Right atrium auricular region (tissue), 2 donors: Measurements from ENCODE around the gene ABCF3. TPM values are rescaled to one million over a fixed set of nuclear protein-coding genes. Genes with fewer than 3 reads are reported as not detected.

ENCODE experiments used
- DNase-seq: peaks from one replicate; pipeline ENCODE4 v3.0.0-alpha.2; 2019; ENCODE audit warnings: low spot score
- H3K27ac ChIP-seq, 2 donors: fragments of 200-600 bp; sonication (generic); 1 replicate in 1 of 2; 2 replicates in 1 of 2; pipeline ENCODE4 v1.5.1; 2016 to 2019
- H3K27me3 ChIP-seq, 2 donors: fragments of 200-600 bp; sonication (generic); one replicate each; pipeline versions ENCODE4 v1.5.1 to v1.6.0; 2017 to 2019
- H3K36me3 ChIP-seq: fragments of 200-600 bp; sonication (generic); one replicate; pipeline ENCODE4 v1.5.1; 2016
- H3K4me1 ChIP-seq, 2 donors: fragments of 200-600 bp; sonication (generic); one replicate each; pipeline versions ENCODE4 v1.5.1 to v1.6.0; 2017 to 2019
- H3K4me3 ChIP-seq, 2 donors: fragments of 200-600 bp; sonication (generic); 1 replicate in 1 of 2; 2 replicates in 1 of 2; pipeline ENCODE4 v1.5.1; 2017 to 2019; ENCODE audit warnings: mild to moderate bottlenecking in 1 of 2, moderate library complexity in 1 of 2
- H3K9me3 ChIP-seq, 2 donors: fragments of 200-600 bp; sonication (generic); one replicate each; pipeline ENCODE4 v1.5.1; 2019
- CTCF ChIP-seq, 2 donors: fragments of 200-600 bp; sonication (generic); IDR thresholded peaks; one replicate each; pipeline ENCODE4 v1.5.1; 2019; ENCODE audit warnings: antibody characterized with exemption in 2 of 2
- total RNA-seq, 2 donors: library from RNA; depleted of rRNA; stranded (reverse); fragments of >200 nt; gene quantifications; one replicate each; pipeline ENCODE4 v1.1.0, GENCODE V29; 2016

The ABCF3 gene
- total RNA-seq, 2 donors from 2014 or later: 42.8 to 47.9 TPM

DNA sequence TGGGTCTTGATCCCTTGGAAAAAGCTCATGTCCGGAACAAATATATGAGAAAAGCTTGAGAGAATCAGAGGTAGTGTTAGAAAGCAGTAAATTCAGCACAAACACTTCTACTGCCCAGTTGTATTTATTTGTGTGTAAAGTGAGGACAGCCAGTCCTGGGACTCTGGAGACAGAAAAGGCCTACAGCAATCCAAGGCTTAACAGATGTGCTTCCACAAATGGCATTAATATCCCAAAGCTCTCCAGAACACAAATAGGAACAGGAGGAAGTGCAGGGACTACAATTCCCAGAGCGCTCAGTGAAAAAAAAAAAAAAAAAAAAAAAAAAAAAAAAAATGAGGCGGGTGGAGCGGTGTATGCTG, 11.7 kb upstream of the ABCF3 start:
- peaks cover 0 to 42% of the 10 kb centered on the region in 2 donors for H3K4me1 ChIP-seq
- no peak for DNase-seq
- H3K4me3 ChIP-seq: no peak overlapping the region
- no peaks in the 10 kb centered on the region for H3K9me3 ChIP-seq
- no peak for TF ChIP-seq CTCF (IDR thresholded peaks at IDR 0.05)
- H3K36me3 ChIP-seq: peaks cover 53% of the 10 kb centered on the region
- no peaks in the 10 kb centered on the region for H3K27me3 ChIP-seq
- H3K27ac ChIP-seq: peak overlapping the region; percentile 26 to 49

DNA sequence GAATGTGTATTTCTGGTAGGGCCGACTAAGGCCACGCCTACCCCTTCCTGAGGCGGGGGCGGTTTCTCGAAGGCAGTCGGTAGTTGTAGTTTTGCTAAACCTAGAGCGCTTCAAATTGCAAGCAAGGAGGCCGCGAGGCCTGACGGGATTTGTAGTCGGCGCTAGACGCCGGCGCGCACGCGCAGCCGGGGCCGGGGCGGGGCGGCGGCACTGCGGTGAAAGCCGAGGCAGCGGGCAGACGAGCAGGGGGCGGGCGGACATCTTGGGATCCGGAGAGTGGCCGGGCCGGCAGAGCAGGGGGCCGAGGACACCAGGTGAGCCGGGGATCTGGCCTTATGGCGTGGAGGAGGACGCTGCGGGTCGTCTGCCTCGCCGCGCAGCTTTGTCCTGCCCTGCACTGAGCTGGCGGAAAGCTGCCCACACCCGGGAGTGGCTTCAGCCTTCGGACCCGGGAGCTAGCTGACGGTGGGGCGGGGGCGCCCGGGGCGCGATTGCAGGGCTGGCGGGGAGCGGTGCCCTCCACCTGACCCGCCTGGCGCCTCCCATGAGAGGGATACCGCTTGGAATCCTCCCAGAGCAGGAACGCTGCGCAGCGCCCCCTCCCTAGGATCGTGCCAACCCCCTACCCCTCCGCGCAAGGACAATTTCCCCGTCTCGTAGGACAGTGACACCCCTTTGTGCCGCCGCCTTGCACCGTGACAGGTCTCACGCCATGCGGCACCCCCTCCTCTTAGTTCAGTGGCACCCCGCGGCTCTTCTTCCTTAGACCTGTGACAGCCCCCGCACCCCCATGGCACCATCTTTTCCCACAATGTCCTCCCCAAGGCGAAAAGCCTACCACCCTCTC, 11.1 kb upstream of the ABCF3 start, which contains the start of gene AP2M1:
Gene AP2M1, plus strand, starts transcription at position 210 of the 847 bp plus-strand sequence. CDS start 2,139 bp downstream, outside the sequence.
- Histone ChIP-seq H3K4me3 (peak within 1 kb of the TSS; percentile 99 to 100), H3K27ac (peak within 1 kb of the TSS; percentile 97 to 99), H3K9me3 (no peaks in the 10 kb centered on the region), H3K36me3 (peaks cover 53% of the 10 kb centered on the region), H3K27me3 (no peaks in the 10 kb centered on the region), H3K4me1 (peaks cover 0 to 42% of the 10 kb centered on the region in 2 donors)
- DNase-seq: peak; percentile 99
- TF ChIP-seq CTCF (IDR thresholded peaks at IDR 0.05): peak in 1 of 2 donors; percentile 23

- H3K36me3 ChIP-seq: peaks cover 53% of the 10 kb centered on the region
- H3K4me1 ChIP-seq: peaks cover 0 to 42% of the 10 kb centered on the region in 2 donors
- H3K9me3 ChIP-seq: no peaks in the 10 kb centered on the region
- TF ChIP-seq CTCF (IDR thresholded peaks at IDR 0.05): no peak
- peak overlapping the region; percentile 97 to 99 for H3K27ac ChIP-seq
- H3K27me3 ChIP-seq: no peaks in the 10 kb centered on the region
- DNase-seq: no peak
- peak overlapping the region; percentile 99 to 100 for H3K4me3 ChIP-seq
Observed at GRCh38 chr3:184175506-184175905, 10.5 kb upstream of the ABCF3 start.

GRCh38 chr3:184175981-184176376, 10.0 kb upstream of the ABCF3 start:
- H3K27ac ChIP-seq: peak overlapping the region; percentile 97 to 99
- H3K27me3 ChIP-seq: no peaks in the 10 kb centered on the region
- H3K9me3 ChIP-seq: no peaks in the 10 kb centered on the region
- H3K4me1 ChIP-seq: peaks cover 0 to 42% of the 10 kb centered on the region in 2 donors
- H3K36me3 ChIP-seq: peaks cover 53% of the 10 kb centered on the region
- DNase-seq: no peak
- peak overlapping the region; percentile 99 to 100 for H3K4me3 ChIP-seq
- TF ChIP-seq CTCF (IDR thresholded peaks at IDR 0.05): no peak

DNA sequence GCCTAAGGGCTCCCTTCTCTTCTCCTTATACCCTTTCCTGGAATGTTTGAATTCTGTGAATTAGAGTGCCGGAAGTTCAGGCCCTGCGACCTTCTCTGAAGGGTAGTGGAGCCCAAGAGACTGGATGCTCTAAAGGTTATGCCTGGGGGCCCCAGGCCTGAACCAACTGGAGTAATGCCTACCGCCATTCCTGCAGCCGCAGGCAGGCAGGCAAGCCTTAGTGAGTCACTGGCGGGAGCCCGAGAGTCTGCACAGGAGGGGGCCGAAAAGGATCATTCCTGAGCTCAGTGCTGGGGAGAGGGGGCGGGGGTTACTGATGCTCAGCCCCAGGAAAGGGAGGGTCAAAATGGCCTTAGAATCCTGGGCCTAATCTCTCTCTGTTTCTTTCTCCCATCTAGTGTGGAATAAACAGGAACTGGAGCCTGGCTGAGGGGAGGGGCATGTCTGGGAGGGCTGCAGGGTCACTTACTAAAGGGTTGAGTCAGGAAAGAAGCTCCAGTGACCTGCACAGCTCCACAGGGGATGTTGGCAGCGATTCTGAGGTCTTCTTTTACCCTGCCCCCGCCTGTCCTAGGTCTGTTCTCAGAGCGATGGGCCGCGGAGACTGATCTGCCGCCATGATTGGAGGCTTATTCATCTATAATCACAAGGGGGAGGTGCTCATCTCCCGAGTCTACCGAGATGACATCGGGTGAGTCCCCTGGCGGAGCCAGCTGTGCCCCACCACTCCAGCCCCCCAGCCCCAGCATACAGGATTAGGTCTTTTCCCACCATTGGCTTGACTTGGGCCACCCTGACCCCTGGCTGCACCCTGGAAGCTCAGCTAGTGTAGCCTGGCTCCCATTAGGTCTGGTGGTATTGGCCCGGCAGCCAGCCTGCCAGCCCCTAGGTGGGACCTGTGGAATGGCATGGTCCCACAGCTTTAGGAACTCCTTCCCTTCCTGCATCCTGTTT, 9.3 kb upstream of the ABCF3 start:
- Histone ChIP-seq H3K4me3 (peak overlapping the region; percentile 99 to 100), H3K27ac (peak overlapping the region; percentile 97 to 99), H3K9me3 (no peaks in the 10 kb centered on the region), H3K27me3 (no peaks in the 10 kb centered on the region), H3K4me1 (peaks cover 0 to 42% of the 10 kb centered on the region in 2 donors), H3K36me3 (peaks cover 53% of the 10 kb centered on the region)
- TF ChIP-seq CTCF (IDR thresholded peaks at IDR 0.05): no peak
- DNase-seq: peak; percentile 87
